ENCODE results near the gene LRMDA.

- TF ChIP-seq CTCF (IDR thresholded peaks at IDR 0.05) (no peak), EZH2 (IDR thresholded peaks at IDR 0.05; ENCODE audit: borderline replicate concordance, insufficient read depth, low read depth, low read length, poor library complexity, severe bottlenecking) (no peak)
These were observed 35.3 kb upstream of the LRMDA start for GRCh38 chr10:75395932-75396630.
